Hepatocyte (in vitro differentiated cells): ENCODE results near the gene MRPS27. TPM values are rescaled to one million over a fixed set of nuclear protein-coding genes. Genes with fewer than 3 reads are reported as not detected.
A peak's percentile ranks its signal among the peaks of the same experiment; 100 is the strongest.

Experiments used
- DNase-seq: peaks from one replicate; pipeline ENCODE4 v3.0.0-alpha.2; 2016; ENCODE audit warnings: low spot score
- H2AFZ ChIP-seq: fragments of 200-600 bp; sonication (generic); 2 replicates; pipeline ENCODE4 v1.6.0; 2016; ENCODE audit warnings: antibody characterized with exemption, mild to moderate bottlenecking
- H3K27ac ChIP-seq: fragments of 200-600 bp; sonication (generic); 2 replicates; pipeline ENCODE4 v1.5.1; 2016; ENCODE audit warnings: mild to moderate bottlenecking
- H3K27me3 ChIP-seq: fragments of 200-600 bp; sonication (generic); 2 replicates; pipeline ENCODE4 v1.6.1; 2016
- H3K36me3 ChIP-seq: fragments of 200-600 bp; sonication (generic); replicated peaks from 2 replicates; pipeline ENCODE4 v1.5.1; 2016; ENCODE audit warnings: low read depth; ENCODE audit not compliant: insufficient read depth
- H3K4me1 ChIP-seq: fragments of 200-600 bp; sonication (generic); 2 replicates; pipeline ENCODE4 v1.5.1; 2016; ENCODE audit warnings: mild to moderate bottlenecking, moderate library complexity; ENCODE audit not compliant: insufficient read depth
- H3K4me2 ChIP-seq: fragments of 200-600 bp; sonication (generic); 2 replicates; pipeline ENCODE4 v1.6.0; 2016
- H3K4me3 ChIP-seq: fragments of 200-600 bp; sonication (generic); 2 replicates; pipeline ENCODE4 v1.5.1; 2016; ENCODE audit warnings: mild to moderate bottlenecking
- H3K79me2 ChIP-seq: fragments of 200-600 bp; sonication (generic); 2 replicates; pipeline ENCODE4 v1.6.0; 2017; ENCODE audit warnings: mild to moderate bottlenecking
- H3K9me2 ChIP-seq: fragments of 200-600 bp; sonication (generic); replicated peaks from 2 replicates; pipeline ENCODE4 v1.6.0; 2017; ENCODE audit warnings: mild to moderate bottlenecking; ENCODE audit not compliant: insufficient read depth
- H3K9me3 ChIP-seq: fragments of 200-600 bp; sonication (generic); 2 replicates; pipeline ENCODE4 v1.5.1; 2016; ENCODE audit warnings: low read depth, mild to moderate bottlenecking
- H4K20me1 ChIP-seq: fragments of 200-600 bp; sonication (generic); 2 replicates; pipeline ENCODE4 v1.6.0; 2016; ENCODE audit warnings: mild to moderate bottlenecking; ENCODE audit not compliant: insufficient read depth, poor library complexity, severe bottlenecking
- CTCF ChIP-seq: fragments of 200-600 bp; sonication (generic); IDR thresholded peaks from 2 replicates; pipeline ENCODE4 v1.5.1; 2016; ENCODE audit warnings: antibody characterized with exemption, mild to moderate bottlenecking; ENCODE audit not compliant: poor library complexity
- EZH2 ChIP-seq: fragments of 200-600 bp; sonication (generic); IDR thresholded peaks from 2 replicates; pipeline ENCODE4 v1.6.1; 2016; ENCODE audit warnings: antibody characterized with exemption, mild to moderate bottlenecking, borderline replicate concordance
- EZH2phosphoT487 ChIP-seq: fragments of 200-600 bp; sonication (generic); IDR thresholded peaks from one replicate; pipeline ENCODE4 v1.6.1; 2018; ENCODE audit warnings: antibody characterized with exemption, mild to moderate bottlenecking, low read depth, moderate library complexity; ENCODE audit not compliant: unreplicated experiment, severe bottlenecking
- WGBS: methylation state at CpG from one replicate; pipeline ENCODE4 v1.1.6; 2016; ENCODE audit warnings: low lambda C conversion rate; ENCODE audit errors: missing lambda C conversion rate; 5-methylcytosine and 5-hydroxymethylcytosine counted together
- polyA plus RNA-seq: library from polyadenylated mRNA; unstranded; fragments of >200 nt; fragmentation: Nextera tagmentation; extraction: Ambion mirVana; gene quantifications from 2 replicates; pipeline ENCODE4 v1.2.1, GENCODE V29; 2016
- total RNA-seq: library from RNA; depleted of rRNA; stranded (reverse); fragments of >200 nt; gene quantifications from 2 replicates; pipeline ENCODE4 v1.2.3, GENCODE V29; 2014

The MRPS27 gene
- total and polyA plus RNA-seq, 2 experiments from 2014 or later = 35.6 to 63.5 TPM

- Histone ChIP-seq H3K36me3 (no peaks in the 10 kb centered on the region), H3K4me2 (no peak overlapping the region), H2AFZ (no peak overlapping the region), H3K27me3 (no peaks in the 10 kb centered on the region), H3K9me2 (no peaks in the 10 kb centered on the region), H3K4me1 (no peaks in the 10 kb centered on the region), H4K20me1 (no peaks in the 10 kb centered on the region), H3K27ac (no peak overlapping the region), H3K9me3 (no peaks in the 10 kb centered on the region), H3K79me2 (no peaks in the 10 kb centered on the region), H3K4me3 (no peak overlapping the region)
- DNase-seq = no peak
- WGBS = 96% methylated on average over 1 of the region's 1 CpG
- TF ChIP-seq EZH2 = no peak
- no peak for TF ChIP-seq CTCF
- no peak for TF ChIP-seq EZH2phosphoT487
Observed at GRCh38 chr5:72368271-72368670, 48.2 kb upstream of the MRPS27 start.

GRCh38 chr5:72366324-72366976, 46.4 kb upstream of the MRPS27 start:
- H3K27me3 ChIP-seq = no peaks in the 10 kb centered on the region
- H3K9me2 ChIP-seq = no peaks in the 10 kb centered on the region
- no peaks in the 10 kb centered on the region for H3K36me3 ChIP-seq
- no peak overlapping the region for H3K4me3 ChIP-seq
- no peaks in the 10 kb centered on the region for H4K20me1 ChIP-seq
- no peak overlapping the region for H3K4me2 ChIP-seq
- no peaks in the 10 kb centered on the region for H3K4me1 ChIP-seq
- no peaks in the 10 kb centered on the region for H3K79me2 ChIP-seq
- no peak overlapping the region for H3K27ac ChIP-seq
- TF ChIP-seq CTCF (peak; percentile 93), EZH2phosphoT487 (no peak)
- 37% methylated on average over 7 of the region's 7 CpGs for WGBS
- peak; percentile 86 for DNase-seq
- no peak overlapping the region for H2AFZ ChIP-seq
- H3K9me3 ChIP-seq = no peaks in the 10 kb centered on the region

- Histone ChIP-seq H3K4me3 (no peak overlapping the region), H3K9me2 (no peaks in the 10 kb centered on the region), H3K4me1 (no peaks in the 10 kb centered on the region), H3K27ac (no peak overlapping the region), H2AFZ (no peak overlapping the region), H3K36me3 (no peaks in the 10 kb centered on the region), H3K4me2 (no peak overlapping the region), H3K27me3 (no peaks in the 10 kb centered on the region), H3K9me3 (no peaks in the 10 kb centered on the region), H4K20me1 (no peaks in the 10 kb centered on the region), H3K79me2 (no peaks in the 10 kb centered on the region)
- WGBS = 59% methylated on average over 4 of the region's 4 CpGs
- no peak for TF ChIP-seq EZH2phosphoT487
- no peak for TF ChIP-seq CTCF
- TF ChIP-seq EZH2 = no peak
- no peak for DNase-seq
Observed at GRCh38 chr5:72364951-72365350, 44.9 kb upstream of the MRPS27 start.

- H3K4me1 ChIP-seq = no peaks in the 10 kb centered on the region
- WGBS = 97% methylated on average over 1 of the region's 1 CpG
- H3K27ac ChIP-seq = no peak overlapping the region
- no peaks in the 10 kb centered on the region for H3K9me2 ChIP-seq
- DNase-seq = no peak
- TF ChIP-seq EZH2phosphoT487 (no peak), EZH2 (no peak), CTCF (no peak)
- no peaks in the 10 kb centered on the region for H3K27me3 ChIP-seq
- H3K36me3 ChIP-seq = no peaks in the 10 kb centered on the region
- H3K4me2 ChIP-seq = no peak overlapping the region
- H2AFZ ChIP-seq = no peak overlapping the region
- no peaks in the 10 kb centered on the region for H3K9me3 ChIP-seq
- H3K79me2 ChIP-seq = no peaks in the 10 kb centered on the region
- H3K4me3 ChIP-seq = no peak overlapping the region
- H4K20me1 ChIP-seq = no peaks in the 10 kb centered on the region
Observed at GRCh38 chr5:72364171-72364570, 44.1 kb upstream of the MRPS27 start.
